NCI-H1436 treated with DMSO at 0.1 percent for 48 hours (cell line): ENCODE measurements around the gene THSD8.

ENCODE experiments used
- DNase-seq: peaks from one replicate; lab custom pipeline; 2025; lab: John Stamatoyannopoulos, UW

The THSD8 gene

GRCh38 chr19:12779162-12779993 lies 22.5 kb upstream of the THSD8 start:
- no peak for DNase-seq

- DNase-seq, result no peak
Observed at GRCh38 chr19:12782174-12782423, 19.8 kb upstream of the THSD8 start.

GRCh38 chr19:12782424-12783290 lies 19.2 kb upstream of the THSD8 start:
- no peak for DNase-seq

GRCh38 chr19:12783291-12783848 lies 18.5 kb upstream of the THSD8 start:
- no peak for DNase-seq

- no peak for DNase-seq
Observed at GRCh38 chr19:12783849-12784393, 17.9 kb upstream of the THSD8 start.

- no peak for DNase-seq
Observed at GRCh38 chr19:12784394-12784870, 17.4 kb upstream of the THSD8 start.

GRCh38 chr19:12784871-12785430 lies 16.9 kb upstream of the THSD8 start:
- DNase-seq, result no peak

GRCh38 chr19:12785431-12786031 lies 16.3 kb upstream of the THSD8 start:
- DNase-seq, result no peak

GRCh38 chr19:12786141-12786870 lies 15.6 kb upstream of the THSD8 start:
- DNase-seq, result no peak

- DNase-seq, result no peak
Observed at GRCh38 chr19:12786952-12787351, 14.9 kb upstream of the THSD8 start.

- DNase-seq, result no peak
Observed at GRCh38 chr19:12787458-12787857, 14.4 kb upstream of the THSD8 start.

- DNase-seq, result no peak
Observed at GRCh38 chr19:12788042-12788681, 13.7 kb upstream of the THSD8 start.

GRCh38 chr19:12788682-12789097 lies 13.2 kb upstream of the THSD8 start:
- no peak for DNase-seq

- DNase-seq, result no peak
Observed at GRCh38 chr19:12789098-12789903, 12.6 kb upstream of the THSD8 start.

GRCh38 chr19:12789904-12790619 lies 11.8 kb upstream of the THSD8 start:
- DNase-seq, result peak; percentile 60

- DNase-seq, result no peak
Observed at GRCh38 chr19:12790628-12791344, 11.1 kb upstream of the THSD8 start.

GRCh38 chr19:12791345-12792050 lies 10.4 kb upstream of the THSD8 start, which contains the start of gene JUNB:
TSS of gene JUNB (plus strand) at chr19:12791486. CDS start at chr19:12791772, 286 bp downstream.
- DNase-seq, result peak; percentile 66
